Body of pancreas (tissue), 4 donors: ENCODE data around the gene GUK1.

ENCODE experiments used
- POLR2A ChIP-seq, 3 donors: fragments of 450-650 bp; IDR thresholded peaks; one replicate each; pipeline ENCODE4 v1.6.1; 2016; ENCODE audit warnings: antibody characterized with exemption in 3 of 3, mild to moderate bottlenecking in 2 of 3
- TF ChIP-seq, protein P1 (sequence below), 7 experiments: fragments of 450-650 bp in 4 of 7; fragments of 200-600 bp in 3 of 7; sonication (generic) in 3 of 7; IDR thresholded peaks; one replicate each; pipeline ENCODE4 v1.5.1; 2016 to 2019; ENCODE audit warnings: antibody characterized with exemption in 7 of 7

DNA sequence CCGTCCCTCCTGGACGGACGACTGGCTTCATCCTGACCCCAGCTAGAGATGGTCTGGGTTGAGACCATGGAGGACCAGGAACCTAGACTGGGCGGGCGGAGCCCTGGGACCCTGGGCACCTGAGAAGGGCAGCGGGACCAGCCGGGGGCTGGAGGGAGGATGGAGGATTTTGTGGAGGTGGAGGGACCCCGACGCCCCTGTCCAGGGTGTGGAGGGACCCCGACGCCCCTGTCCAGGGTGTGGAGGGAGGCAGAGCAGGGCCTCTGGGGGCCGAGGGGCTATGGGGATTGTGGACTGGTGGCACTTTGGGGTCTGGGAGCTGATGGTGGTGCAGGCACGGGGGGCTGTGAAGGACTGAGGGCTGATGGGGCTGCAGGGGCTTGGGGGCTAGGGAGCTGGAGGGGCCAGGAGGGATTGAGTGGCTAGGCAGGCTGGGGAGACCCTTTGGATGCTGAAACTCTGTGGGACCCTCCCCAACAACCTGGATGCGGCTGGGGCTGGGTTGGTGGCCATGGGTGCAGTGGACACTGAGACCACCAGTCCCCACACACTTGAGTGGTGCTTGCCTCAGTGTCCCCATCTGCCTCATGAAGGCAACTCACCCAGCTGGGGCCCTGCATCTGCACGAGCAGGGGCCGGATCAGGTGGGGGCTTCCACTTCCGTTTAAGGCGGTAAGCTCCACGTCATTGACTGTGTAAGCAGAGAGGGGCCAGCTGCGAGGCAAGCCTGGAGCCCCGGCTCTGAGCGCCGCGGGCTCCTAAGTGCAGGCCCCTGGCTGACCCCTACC lies 17.1 kb downstream of the GUK1 start:
- TF ChIP-seq, protein P1, sequence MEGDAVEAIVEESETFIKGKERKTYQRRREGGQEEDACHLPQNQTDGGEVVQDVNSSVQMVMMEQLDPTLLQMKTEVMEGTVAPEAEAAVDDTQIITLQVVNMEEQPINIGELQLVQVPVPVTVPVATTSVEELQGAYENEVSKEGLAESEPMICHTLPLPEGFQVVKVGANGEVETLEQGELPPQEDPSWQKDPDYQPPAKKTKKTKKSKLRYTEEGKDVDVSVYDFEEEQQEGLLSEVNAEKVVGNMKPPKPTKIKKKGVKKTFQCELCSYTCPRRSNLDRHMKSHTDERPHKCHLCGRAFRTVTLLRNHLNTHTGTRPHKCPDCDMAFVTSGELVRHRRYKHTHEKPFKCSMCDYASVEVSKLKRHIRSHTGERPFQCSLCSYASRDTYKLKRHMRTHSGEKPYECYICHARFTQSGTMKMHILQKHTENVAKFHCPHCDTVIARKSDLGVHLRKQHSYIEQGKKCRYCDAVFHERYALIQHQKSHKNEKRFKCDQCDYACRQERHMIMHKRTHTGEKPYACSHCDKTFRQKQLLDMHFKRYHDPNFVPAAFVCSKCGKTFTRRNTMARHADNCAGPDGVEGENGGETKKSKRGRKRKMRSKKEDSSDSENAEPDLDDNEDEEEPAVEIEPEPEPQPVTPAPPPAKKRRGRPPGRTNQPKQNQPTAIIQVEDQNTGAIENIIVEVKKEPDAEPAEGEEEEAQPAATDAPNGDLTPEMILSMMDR (IDR thresholded peaks at IDR 0.05) = no peak
- no peak for TF ChIP-seq POLR2A (IDR thresholded peaks at IDR 0.05)
